ENCODE measurements around the gene TMBIM1.

TMBIM1 gene

DNA sequence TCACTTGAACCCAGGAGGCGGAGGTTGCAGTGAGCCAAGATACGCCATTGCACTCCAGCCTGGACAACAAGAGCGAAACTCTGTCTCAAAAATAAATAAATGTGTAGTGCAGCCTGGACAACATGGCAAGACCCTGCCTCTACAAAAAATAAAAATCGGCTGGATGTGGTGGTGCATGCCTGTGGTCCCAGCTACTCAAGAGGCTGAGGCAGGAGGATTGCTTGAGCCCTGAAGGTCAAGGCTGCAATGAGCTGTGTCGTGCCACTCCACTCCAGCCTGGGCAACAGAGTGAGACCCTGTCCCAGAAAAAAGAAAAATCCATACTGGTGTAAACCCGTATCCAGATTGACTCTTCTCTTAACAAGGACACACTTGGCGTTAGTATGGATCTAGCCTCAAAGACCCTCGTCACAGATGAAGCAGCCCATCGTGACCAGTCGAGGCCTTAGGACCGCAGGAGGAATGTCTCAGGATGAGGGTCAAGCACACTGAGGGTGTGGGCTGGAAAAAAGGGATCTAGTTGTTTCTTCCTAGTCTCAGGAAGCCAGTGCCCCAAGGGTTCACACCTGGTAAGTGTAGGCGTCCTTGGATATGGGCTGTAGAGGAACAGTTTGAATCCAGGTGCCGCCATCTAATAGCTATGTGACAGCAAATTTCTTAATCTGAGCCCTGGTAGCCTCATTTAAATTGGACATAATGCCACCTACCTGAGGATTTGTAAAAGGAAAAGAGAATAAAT is 35.5 kb downstream of the TMBIM1 start:
- DNase-seq (ENCODE audit: low read depth, low spot score): no peak
- TF ChIP-seq, protein P1, sequence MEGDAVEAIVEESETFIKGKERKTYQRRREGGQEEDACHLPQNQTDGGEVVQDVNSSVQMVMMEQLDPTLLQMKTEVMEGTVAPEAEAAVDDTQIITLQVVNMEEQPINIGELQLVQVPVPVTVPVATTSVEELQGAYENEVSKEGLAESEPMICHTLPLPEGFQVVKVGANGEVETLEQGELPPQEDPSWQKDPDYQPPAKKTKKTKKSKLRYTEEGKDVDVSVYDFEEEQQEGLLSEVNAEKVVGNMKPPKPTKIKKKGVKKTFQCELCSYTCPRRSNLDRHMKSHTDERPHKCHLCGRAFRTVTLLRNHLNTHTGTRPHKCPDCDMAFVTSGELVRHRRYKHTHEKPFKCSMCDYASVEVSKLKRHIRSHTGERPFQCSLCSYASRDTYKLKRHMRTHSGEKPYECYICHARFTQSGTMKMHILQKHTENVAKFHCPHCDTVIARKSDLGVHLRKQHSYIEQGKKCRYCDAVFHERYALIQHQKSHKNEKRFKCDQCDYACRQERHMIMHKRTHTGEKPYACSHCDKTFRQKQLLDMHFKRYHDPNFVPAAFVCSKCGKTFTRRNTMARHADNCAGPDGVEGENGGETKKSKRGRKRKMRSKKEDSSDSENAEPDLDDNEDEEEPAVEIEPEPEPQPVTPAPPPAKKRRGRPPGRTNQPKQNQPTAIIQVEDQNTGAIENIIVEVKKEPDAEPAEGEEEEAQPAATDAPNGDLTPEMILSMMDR (IDR thresholded peaks at IDR 0.05; ENCODE audit: low read depth, low read length): no peak
- in situ Hi-C loops (cut with HindIII; ENCODE audit: low sequenced_read_pairs): no loop called here
- no peak overlapping the region for H3K4me3 ChIP-seq (ENCODE audit: low read depth, low read length)

DNA sequence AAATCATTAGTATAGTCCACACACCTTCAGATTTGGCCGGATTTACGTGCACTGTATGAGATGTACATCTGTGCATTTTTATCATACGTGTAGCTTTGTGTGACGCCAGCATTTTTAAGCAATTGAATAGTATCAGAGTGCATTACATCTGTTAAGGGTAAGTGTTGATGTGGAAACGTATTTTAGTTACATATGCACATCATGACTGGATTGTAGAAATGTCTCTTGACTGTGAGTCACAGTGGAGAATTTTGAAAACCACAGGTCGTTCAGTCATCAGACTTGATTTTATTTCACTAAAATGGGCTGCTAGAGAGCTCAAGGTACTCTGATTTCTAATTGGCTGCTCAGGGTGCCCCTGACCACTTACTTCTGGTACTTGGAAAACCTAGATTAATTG is 36.9 kb downstream of the TMBIM1 start:
- TF ChIP-seq, protein P1 (IDR thresholded peaks at IDR 0.05; ENCODE audit: low read depth, low read length): no peak
- in situ Hi-C loops (cut with HindIII; ENCODE audit: low sequenced_read_pairs): no loop called here
- H3K4me3 ChIP-seq (ENCODE audit: low read depth, low read length): no peak overlapping the region
- DNase-seq (ENCODE audit: low read depth, low spot score): peak; percentile 29

DNA sequence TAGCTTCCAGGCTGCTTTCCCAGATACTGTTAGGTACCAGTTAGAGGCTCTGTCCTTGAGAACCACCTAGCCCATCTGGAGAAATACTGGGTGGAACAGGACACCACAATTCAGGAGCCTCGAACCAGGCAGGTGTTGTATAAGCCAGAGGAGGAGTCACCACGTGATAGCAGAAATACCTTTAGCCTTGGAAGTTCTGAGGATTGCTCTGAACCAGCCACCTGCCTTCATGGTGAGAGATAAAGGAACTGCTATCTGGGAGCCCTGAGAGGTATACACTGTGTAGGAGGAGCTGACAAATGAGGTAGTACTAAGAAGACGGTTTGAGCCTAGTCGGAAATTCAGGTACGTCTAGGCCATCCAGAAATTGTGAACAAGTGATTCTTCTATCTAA is 39.1 kb downstream of the TMBIM1 start:
- no peak overlapping the region for H3K4me3 ChIP-seq (ENCODE audit: low read depth, low read length)
- in situ Hi-C loops (cut with HindIII; ENCODE audit: low sequenced_read_pairs): no loop called here
- no peak for DNase-seq (ENCODE audit: low read depth, low spot score)
- TF ChIP-seq, protein P1 (IDR thresholded peaks at IDR 0.05; ENCODE audit: low read depth, low read length): no peak

DNA sequence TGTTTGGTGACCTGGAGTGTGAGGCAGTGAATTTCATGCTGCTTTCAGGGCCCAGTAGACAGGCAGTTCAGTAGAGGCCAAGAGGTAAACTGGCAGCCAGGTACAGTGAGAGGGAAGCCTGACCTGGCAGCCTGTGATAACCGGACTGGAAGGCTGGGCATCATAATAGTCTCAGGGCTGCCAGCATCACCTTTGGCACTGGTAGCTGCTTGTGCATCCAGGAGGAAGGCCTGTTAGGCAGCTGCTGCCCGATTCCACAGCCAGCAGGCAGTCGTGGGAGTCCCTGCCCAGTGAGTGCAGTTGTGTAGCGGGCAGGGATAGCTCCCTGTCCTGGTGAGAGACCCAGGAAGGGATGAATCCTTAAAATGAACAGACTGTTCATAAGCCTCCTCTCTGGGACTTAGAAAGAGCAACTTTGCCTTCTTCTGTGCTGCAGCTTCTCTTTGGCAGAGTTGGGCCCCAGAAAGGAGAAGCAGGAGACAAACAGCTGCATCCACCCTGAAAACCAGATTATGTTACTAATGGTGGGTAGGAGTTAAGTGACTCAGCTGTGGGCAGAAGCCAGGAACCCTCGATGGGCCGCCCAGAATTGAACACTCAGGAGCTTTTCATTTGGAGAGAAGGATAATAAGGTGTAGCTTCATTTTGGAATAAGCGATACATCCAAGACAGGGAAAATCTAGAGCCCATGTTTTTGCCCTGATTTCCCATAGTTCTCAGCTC is 39.6 kb downstream of the TMBIM1 start:
- no peak overlapping the region for H3K4me3 ChIP-seq (ENCODE audit: low read depth, low read length)
- TF ChIP-seq, protein P1 (IDR thresholded peaks at IDR 0.05; ENCODE audit: low read depth, low read length): no peak
- peak; percentile 41 for DNase-seq (ENCODE audit: low read depth, low spot score)
- in situ Hi-C loops (cut with HindIII; ENCODE audit: low sequenced_read_pairs): no loop called here

DNA sequence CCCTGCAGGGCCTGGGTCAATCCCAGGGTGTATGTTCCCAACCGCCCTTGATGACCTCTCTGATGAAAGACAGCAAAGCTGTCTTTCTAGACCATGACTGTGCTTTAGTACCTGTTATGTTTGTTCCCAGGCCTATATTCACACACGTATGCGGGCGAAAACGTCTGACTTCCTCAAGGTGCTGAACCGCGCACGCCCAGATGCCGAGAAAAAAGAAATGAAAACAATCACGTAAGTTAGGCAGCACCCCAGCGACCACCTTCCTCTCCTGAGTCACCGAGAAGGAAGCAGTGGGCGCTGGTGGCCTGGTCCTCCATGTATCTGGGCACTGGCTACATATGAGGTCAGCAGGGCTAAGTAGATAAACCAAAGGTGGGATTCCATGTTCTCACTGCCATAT is 42.6 kb downstream of the TMBIM1 start:
- no peak overlapping the region for H3K4me3 ChIP-seq (ENCODE audit: low read depth, low read length)
- in situ Hi-C loops (cut with HindIII; ENCODE audit: low sequenced_read_pairs): no loop called here
- TF ChIP-seq, protein P1 (IDR thresholded peaks at IDR 0.05; ENCODE audit: low read depth, low read length): no peak
- DNase-seq (ENCODE audit: low read depth, low spot score): no peak

DNA sequence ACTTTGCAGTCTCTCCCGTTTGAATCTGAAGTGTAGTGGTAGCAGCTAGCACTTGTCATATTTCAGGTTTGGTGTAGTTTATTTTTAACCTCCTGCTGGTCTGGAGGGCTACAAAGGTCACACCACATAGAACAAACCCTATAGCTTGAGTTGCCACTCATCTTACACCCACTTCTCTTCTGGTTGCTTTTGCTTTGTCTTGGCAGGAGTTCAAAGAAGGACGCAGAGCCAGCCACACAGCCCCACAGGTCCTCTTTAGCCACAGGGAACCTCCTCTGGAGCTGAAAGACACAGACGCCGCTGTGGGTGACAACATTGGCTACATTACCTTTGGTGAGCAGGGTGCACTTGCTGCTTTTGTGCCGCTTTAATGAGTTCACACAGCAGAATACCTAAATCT is 47.1 kb downstream of the TMBIM1 start:
- H3K4me3 ChIP-seq (ENCODE audit: low read depth, low read length): no peak overlapping the region
- TF ChIP-seq, protein P1 (IDR thresholded peaks at IDR 0.05; ENCODE audit: low read depth, low read length): no peak
- DNase-seq (ENCODE audit: low read depth, low spot score): no peak
- in situ Hi-C loops (cut with HindIII; ENCODE audit: low sequenced_read_pairs): no loop called here

All from astrocyte of the spinal cord (primary cell).